ENCODE measurements around the gene TLK2.

The TLK2 gene

DNA sequence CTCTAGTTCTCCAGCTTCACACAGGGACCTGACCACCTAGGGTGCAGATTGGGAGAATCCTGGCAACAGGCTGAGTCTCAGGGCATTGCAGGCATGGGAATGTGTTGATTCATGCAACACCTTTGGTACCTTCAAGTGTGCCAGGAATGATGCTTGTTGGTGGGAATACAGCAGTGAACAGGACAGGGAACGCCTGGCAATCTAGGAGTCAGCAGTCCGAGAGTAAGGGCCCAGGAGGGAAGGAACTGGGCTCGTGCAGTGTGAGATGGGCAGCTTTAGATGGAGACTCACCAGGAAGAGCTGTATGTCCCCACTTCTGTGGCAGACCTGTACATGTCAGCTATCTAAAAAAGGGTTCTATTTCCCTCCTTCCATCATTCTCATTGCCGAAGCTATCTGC lies 136.9 kb downstream of the TLK2 start:
- TF ChIP-seq, protein P1, sequence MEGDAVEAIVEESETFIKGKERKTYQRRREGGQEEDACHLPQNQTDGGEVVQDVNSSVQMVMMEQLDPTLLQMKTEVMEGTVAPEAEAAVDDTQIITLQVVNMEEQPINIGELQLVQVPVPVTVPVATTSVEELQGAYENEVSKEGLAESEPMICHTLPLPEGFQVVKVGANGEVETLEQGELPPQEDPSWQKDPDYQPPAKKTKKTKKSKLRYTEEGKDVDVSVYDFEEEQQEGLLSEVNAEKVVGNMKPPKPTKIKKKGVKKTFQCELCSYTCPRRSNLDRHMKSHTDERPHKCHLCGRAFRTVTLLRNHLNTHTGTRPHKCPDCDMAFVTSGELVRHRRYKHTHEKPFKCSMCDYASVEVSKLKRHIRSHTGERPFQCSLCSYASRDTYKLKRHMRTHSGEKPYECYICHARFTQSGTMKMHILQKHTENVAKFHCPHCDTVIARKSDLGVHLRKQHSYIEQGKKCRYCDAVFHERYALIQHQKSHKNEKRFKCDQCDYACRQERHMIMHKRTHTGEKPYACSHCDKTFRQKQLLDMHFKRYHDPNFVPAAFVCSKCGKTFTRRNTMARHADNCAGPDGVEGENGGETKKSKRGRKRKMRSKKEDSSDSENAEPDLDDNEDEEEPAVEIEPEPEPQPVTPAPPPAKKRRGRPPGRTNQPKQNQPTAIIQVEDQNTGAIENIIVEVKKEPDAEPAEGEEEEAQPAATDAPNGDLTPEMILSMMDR (IDR thresholded peaks at IDR 0.05; ENCODE audit: low read length, missing control alignments): no peak
- DNase-seq (ENCODE audit: low read depth): no peak
- H3K4me3 ChIP-seq (replicated peaks; ENCODE audit: low read depth, low read length): no peak overlapping the region

DNA sequence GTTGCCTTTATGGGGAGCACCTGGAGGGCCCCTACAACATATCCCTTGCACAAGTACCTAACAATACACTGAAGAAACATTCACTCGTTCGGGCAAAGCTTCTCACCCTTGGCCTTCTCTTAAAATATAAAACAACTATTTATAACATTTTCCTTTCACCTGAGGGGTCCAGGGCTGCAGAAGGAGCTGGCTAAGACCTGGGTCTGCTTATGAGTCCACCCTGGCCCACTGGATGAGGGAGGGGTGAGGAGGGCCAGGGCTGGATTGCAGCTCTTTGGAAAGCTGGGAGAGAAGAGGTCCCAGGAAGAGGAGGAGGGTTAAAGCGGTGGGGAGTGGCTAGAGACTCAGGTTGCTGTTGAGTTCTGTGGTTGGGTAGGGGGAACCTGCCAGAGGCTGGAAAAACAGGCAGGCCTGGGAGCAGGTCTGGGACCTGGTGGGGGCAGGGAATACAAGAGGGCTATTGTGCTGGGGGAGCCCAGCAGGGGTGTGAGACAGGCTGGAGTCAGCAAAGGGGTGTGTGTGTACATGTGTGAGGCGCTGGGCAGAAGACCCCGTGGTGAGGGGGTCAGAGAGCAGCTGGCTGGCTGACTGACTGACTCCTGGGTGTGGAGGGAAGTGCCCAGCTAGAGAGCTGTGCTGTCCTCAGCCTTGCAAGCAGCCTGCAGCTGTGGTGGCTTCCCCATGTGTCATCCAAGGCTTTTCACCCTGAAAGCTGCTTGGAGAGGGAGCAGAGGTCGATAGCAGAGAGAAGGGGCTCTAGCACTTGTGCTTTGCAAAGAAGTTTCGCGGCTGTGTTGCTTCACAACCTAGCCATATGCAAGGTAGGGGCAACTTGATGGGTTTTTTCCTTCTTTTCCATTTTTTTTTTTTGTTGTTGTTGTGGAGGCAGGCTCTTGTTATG lies 138.6 kb downstream of the TLK2 start:
- TF ChIP-seq, protein P1 (IDR thresholded peaks at IDR 0.05; ENCODE audit: low read length, missing control alignments): no peak
- DNase-seq (ENCODE audit: low read depth): no peak
- H3K4me3 ChIP-seq (replicated peaks; ENCODE audit: low read depth, low read length): no peak overlapping the region

DNA sequence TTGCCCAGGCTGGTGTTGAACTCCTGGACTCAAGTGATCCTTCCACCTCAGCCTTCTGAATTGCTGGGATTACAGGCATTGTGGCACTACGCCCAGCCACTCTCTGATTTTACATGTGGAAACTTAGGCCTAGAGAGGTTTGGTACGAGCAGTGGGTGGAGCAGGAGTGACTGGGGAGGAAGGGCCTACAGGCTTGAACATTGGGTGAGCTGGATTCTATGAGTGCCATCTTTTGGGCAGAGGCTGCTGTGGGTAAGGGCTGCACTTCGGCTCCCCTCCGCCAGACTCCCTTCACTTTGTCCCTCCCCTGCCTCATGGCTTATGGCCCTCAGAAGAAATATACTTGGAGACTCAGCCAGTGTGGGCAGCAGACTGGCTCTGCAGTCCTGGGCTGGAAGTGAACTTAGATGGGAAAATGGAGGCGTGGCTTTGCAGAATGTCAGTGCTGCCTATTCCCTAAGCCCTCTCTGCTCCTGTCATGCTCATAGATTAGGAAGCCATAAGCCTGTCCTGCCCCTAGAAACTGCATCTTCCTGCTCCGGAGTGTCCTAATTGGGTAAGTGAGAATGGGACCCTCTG lies 139.4 kb downstream of the TLK2 start:
- H3K4me3 ChIP-seq (replicated peaks; ENCODE audit: low read depth, low read length): no peak overlapping the region
- TF ChIP-seq, protein P1 (IDR thresholded peaks at IDR 0.05; ENCODE audit: low read length, missing control alignments): no peak
- DNase-seq (ENCODE audit: low read depth): peak; percentile 39

DNA sequence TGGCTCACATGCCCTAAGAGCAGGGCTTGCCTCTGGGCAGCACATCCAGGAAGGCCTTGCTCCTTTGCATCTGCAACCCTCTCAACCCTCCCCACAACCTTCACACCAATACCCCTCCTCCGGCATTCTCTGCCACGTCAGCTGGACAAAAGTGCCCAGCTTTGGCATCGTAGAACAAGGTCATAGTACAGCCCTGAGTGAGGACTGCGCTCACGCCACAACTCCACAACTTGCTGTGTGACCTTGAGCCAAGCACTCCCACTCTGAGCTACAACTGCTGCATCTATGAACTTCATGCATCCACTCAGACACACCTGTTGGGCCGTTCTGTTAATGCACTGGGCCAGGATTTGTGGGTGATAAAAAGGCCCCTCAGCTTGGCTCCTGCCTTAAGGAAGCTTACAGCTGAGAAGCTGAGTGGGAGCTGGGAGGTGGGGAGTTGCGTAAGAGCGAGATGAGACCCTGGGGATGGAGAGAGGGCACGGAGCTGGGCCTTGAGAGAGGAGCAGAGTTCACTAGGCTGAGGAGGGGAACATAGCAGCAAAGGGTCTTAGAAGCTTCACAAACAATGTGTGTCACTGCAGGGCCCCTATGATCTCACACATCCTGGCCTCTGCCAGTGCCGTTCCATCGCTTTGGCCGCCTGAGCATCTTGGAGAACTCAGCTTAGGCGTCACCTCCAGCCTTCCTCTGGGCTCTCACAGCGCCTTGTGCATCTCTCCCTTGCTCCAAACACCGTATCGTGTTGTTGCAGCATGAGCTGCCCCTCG lies 140.2 kb downstream of the TLK2 start:
- no peak overlapping the region for H3K4me3 ChIP-seq (replicated peaks; ENCODE audit: low read depth, low read length)
- TF ChIP-seq, protein P1 (IDR thresholded peaks at IDR 0.05; ENCODE audit: low read length, missing control alignments): no peak
- DNase-seq (ENCODE audit: low read depth): no peak

DNA sequence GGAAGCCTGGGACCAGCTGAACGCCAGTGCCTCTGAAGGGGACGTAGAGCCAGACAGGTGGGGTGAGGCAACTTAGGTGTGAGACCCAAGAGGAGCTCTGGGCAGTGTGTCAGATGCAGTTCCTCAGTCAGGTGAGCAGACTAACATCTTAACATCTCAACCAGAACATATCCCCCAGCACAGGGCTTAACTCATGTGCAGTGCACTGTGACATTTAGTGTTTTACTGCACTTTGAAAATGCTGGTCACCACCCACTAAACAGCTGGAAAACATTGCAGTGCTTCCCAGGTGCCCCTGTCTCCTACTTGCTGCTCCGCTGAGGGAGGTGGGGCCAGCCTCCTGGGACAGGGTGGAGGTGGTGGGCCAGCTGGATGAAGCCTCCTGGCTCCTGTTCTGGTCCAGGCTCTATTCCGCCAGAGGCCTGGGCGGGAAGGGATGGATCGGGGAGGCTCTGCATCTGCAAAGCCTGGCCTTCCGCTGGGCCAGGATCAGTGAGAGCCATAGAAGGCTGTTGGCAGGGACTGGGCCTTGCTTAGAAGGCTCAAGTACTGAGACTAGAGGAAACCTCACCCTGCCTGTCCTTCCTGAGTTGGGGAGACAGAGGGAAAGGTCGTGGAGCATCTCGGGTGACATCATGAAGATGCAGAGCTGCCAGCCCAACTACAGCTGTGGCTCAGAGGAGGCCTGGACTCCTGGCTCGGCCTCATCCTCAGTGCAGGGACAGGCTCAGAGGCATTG lies 141.0 kb downstream of the TLK2 start:
- no peak overlapping the region for H3K4me3 ChIP-seq (replicated peaks; ENCODE audit: low read depth, low read length)
- TF ChIP-seq, protein P1 (IDR thresholded peaks at IDR 0.05; ENCODE audit: low read length, missing control alignments): no peak
- no peak for DNase-seq (ENCODE audit: low read depth)

DNA sequence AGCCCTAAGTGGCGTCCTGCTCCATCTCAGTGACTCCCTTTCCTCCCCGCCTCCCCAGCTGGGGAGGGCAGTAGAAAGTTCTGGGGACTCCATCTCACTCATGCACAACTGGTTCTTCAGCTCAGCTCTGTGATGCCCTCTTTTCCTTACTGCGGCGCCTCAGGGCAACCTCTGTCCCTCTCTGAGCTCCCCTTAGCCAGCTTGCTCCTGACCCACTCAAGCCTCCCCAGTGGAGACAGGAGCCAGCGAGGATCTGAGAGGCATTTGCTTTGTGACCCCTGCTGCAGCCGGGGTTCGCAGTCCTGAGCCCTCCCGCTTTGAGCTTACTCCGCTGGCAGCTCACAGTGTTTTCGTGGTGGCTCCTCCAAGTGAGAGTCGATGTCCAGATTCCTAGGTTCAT lies 142.6 kb downstream of the TLK2 start:
- H3K4me3 ChIP-seq (replicated peaks; ENCODE audit: low read depth, low read length): no peak overlapping the region
- no peak for DNase-seq (ENCODE audit: low read depth)
- TF ChIP-seq, protein P1 (IDR thresholded peaks at IDR 0.05; ENCODE audit: low read length, missing control alignments): no peak
